Activated T-cell treated with anti-CD3 and anti-CD28 coated beads, Interleukin-2, amount 50 U/mL, for 4 hours (primary cell): Measurements from ENCODE around the gene TIAM1. TPM values are rescaled to one million over a fixed set of nuclear protein-coding genes. Genes with fewer than 3 reads are reported as not detected.

Experiments
- ATAC-seq, 2 donors: fragments of 200-7000 bp; cut with Tn5 transposase; one replicate each; pipeline ENCODE4 v1.10.0; 2021
- DNase-seq: peaks from one replicate; pipeline ENCODE4 v3.0.0-alpha.2; 2020
- H3K27me3 Mint-ChIP-seq: one replicate; pipeline ENCODE4 v1.8.0; 2021; ENCODE audit warnings: low read depth, mixed read lengths
- H3K36me3 Mint-ChIP-seq: one replicate; pipeline ENCODE4 v1.8.0; 2022; ENCODE audit warnings: mixed read lengths; ENCODE audit not compliant: insufficient read depth
- H3K4me1 Mint-ChIP-seq: one replicate; pipeline ENCODE4 v1.8.0; 2021; ENCODE audit warnings: low read depth, mixed read lengths
- H3K4me3 Mint-ChIP-seq: one replicate; pipeline ENCODE4 v1.8.0; 2021; ENCODE audit warnings: mild to moderate bottlenecking, moderate library complexity, mixed read lengths
- H3K9me3 Mint-ChIP-seq: one replicate; pipeline ENCODE4 v1.8.0; 2021; ENCODE audit warnings: mixed read lengths
- total RNA-seq, 3 donors: library from RNA; stranded (reverse); gene quantifications; one replicate each; pipeline ENCODE4 v1.2.1, GENCODE V29; 2021

The TIAM1 gene
- total RNA-seq, 3 donors from 2014 or later = 103 to 133 (median 132) TPM

- DNase-seq (no peak), ATAC-seq (no peak)
- H3K4me3 Mint-ChIP-seq = no peak overlapping the region
- peaks cover 45% of the 10 kb centered on the region for H3K4me1 Mint-ChIP-seq
- peaks cover 3% of the 10 kb centered on the region for H3K9me3 Mint-ChIP-seq
- no peaks in the 10 kb centered on the region for H3K27me3 Mint-ChIP-seq
- peaks cover 36% of the 10 kb centered on the region for H3K36me3 Mint-ChIP-seq
These were observed 9.4 kb downstream of the TIAM1 start for GRCh38 chr21:31334648-31335121.

DNA sequence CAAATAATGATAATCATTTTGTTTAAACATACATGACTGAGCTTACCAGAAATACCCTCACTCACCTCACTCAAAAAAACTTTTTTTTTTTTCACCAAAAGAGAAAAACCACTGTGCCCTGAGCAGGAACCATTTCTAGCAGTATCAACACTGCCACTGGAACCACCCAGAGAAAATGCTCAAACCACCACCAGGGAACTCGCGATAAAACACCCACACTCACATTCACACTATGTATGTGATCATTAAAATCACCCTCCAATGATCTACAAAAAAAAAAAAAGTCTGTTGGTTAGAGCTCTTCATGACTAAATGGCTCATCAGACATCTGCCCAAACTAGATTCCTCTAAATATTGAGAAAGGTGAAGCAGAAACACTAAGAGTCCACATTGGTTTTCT, 11.5 kb downstream of the TIAM1 start:
- ATAC-seq (peak; percentile 44 to 46), DNase-seq (no peak)
- peaks cover 3% of the 10 kb centered on the region for H3K9me3 Mint-ChIP-seq
- no peaks in the 10 kb centered on the region for H3K27me3 Mint-ChIP-seq
- H3K36me3 Mint-ChIP-seq = peaks cover 34% of the 10 kb centered on the region
- H3K4me3 Mint-ChIP-seq = no peak overlapping the region
- H3K4me1 Mint-ChIP-seq = peaks cover 42% of the 10 kb centered on the region

- peaks cover 28% of the 10 kb centered on the region for H3K36me3 Mint-ChIP-seq
- no peak for ATAC-seq
- no peak overlapping the region for H3K4me3 Mint-ChIP-seq
- peaks cover 47% of the 10 kb centered on the region for H3K4me1 Mint-ChIP-seq
- DNase-seq = no peak
- peaks cover 3% of the 10 kb centered on the region for H3K9me3 Mint-ChIP-seq
- no peaks in the 10 kb centered on the region for H3K27me3 Mint-ChIP-seq
These were observed 12.8 kb downstream of the TIAM1 start for GRCh38 chr21:31331231-31331630.

GRCh38 chr21:31330144-31330483, 13.9 kb downstream of the TIAM1 start:
- no peak for DNase-seq
- no peak overlapping the region for H3K4me3 Mint-ChIP-seq
- peaks cover 45% of the 10 kb centered on the region for H3K4me1 Mint-ChIP-seq
- H3K36me3 Mint-ChIP-seq = peaks cover 25% of the 10 kb centered on the region
- H3K9me3 Mint-ChIP-seq = peaks cover 3% of the 10 kb centered on the region
- no peak for ATAC-seq
- H3K27me3 Mint-ChIP-seq = peaks cover 2% of the 10 kb centered on the region

GRCh38 chr21:31329456-31330143, 14.5 kb downstream of the TIAM1 start:
- peaks cover 3% of the 10 kb centered on the region for H3K9me3 Mint-ChIP-seq
- ATAC-seq = no peak
- peaks cover 47% of the 10 kb centered on the region for H3K4me1 Mint-ChIP-seq
- DNase-seq = no peak
- H3K36me3 Mint-ChIP-seq = peaks cover 25% of the 10 kb centered on the region
- peaks cover 2% of the 10 kb centered on the region for H3K27me3 Mint-ChIP-seq
- H3K4me3 Mint-ChIP-seq = no peak overlapping the region

DNA sequence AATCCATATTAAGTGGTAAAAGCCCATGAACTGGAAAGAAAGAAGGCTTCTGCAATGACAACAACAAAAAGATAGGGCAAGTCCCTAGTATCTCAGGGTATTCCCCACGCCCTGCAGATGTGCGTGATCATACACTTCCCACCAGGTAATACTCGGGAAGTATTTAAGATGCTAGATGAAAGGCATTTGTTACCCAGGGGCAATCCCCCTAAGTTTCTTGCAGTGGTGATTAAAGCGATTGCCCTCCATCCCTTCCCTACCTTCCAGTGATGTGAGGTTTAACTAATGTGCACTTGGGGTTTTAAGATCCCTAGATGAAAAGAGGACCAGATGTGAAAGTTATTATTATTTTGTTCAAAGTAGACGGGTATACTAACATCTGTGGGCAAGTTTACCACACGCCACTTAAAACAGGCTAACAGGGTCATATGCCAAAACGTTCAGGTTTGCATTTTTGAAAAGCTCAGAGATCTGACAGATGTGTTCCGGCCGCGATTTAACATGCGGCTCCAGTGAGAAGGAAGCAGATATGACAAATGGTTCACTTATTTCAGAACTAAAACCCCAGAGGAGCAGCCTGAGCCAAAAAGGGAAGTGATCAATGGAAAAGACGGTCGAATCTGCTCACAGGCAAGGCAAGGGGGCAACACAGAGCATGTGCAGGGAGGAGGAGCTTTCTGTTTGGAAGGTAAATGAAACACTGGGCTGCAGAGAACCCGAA, 17.4 kb downstream of the TIAM1 start:
- H3K36me3 Mint-ChIP-seq = peaks cover 23% of the 10 kb centered on the region
- H3K27me3 Mint-ChIP-seq = peaks cover 2% of the 10 kb centered on the region
- peak; percentile 84 to 86 for ATAC-seq
- H3K4me1 Mint-ChIP-seq = peaks cover 28% of the 10 kb centered on the region
- peaks cover 3% of the 10 kb centered on the region for H3K9me3 Mint-ChIP-seq
- peak overlapping the region; percentile 67 for H3K4me3 Mint-ChIP-seq
- DNase-seq = peak; percentile 27

- ATAC-seq (no peak), DNase-seq (no peak)
- Mint-ChIP-seq H3K4me1 (peaks cover 8% of the 10 kb centered on the region), H3K27me3 (no peaks in the 10 kb centered on the region), H3K4me3 (no peak overlapping the region), H3K9me3 (no peaks in the 10 kb centered on the region), H3K36me3 (peaks cover 7% of the 10 kb centered on the region)
These were observed 25.1 kb downstream of the TIAM1 start for GRCh38 chr21:31318971-31319370.

DNA sequence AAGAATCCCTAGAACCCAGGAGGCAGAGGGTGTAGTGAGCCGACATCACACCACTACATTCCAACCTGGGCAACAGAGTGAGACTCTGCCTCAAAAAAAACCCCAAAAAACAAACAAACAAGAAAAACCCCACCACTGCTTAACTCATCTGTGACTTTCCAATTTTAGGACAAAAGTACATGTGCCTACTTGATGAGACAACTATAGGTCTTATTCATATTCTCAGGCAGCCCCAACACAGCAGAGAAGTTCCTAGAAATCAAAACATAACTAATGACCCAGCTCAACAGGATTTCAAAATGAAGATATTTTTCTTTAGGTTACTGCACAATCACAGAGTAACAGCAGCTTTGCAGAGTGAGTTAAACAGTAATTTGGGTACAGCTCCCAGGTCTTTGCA, 26.4 kb downstream of the TIAM1 start:
- no peaks in the 10 kb centered on the region for H3K27me3 Mint-ChIP-seq
- no peak for DNase-seq
- peaks cover 5% of the 10 kb centered on the region for H3K36me3 Mint-ChIP-seq
- H3K4me3 Mint-ChIP-seq = no peak overlapping the region
- ATAC-seq = peak in 1 of 2 donors; percentile 48
- peaks cover 8% of the 10 kb centered on the region for H3K4me1 Mint-ChIP-seq
- H3K9me3 Mint-ChIP-seq = no peaks in the 10 kb centered on the region

DNA sequence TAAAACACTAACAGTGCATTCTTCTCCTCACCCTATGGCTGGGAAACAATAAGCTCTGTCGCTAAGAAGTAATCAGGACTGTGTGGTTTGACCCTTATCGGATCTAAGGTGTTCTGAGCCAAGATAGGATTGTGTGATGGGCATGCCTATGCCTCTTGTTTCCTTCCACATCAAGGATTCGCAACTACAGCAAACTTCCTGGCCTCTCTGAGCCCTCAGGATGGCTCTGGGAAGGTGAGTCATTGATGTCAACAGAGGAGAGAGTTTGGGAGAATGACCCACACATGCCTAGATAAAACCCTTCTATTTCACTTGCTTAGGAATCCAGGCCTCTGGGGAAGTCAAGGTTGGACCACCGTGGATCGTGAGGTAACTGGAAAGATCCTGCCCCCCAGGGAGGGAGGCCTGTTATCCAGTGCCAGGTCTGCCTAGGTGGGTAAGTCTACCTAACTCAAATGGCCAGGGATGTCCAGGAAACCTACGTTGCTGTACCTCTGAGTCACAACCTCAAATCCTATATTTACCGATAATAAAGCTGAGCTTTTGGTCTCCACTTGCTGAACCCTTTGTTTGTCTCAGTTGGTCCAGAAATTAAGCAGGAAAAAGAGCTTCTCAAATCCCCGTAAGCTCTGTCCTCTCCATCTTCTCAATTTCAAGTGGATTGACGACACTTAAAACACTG, 27.4 kb downstream of the TIAM1 start:
- DNase-seq (no peak), ATAC-seq (no peak)
- Mint-ChIP-seq H3K4me1 (peaks cover 8% of the 10 kb centered on the region), H3K27me3 (no peaks in the 10 kb centered on the region), H3K4me3 (no peak overlapping the region), H3K9me3 (no peaks in the 10 kb centered on the region), H3K36me3 (peaks cover 7% of the 10 kb centered on the region)

DNA sequence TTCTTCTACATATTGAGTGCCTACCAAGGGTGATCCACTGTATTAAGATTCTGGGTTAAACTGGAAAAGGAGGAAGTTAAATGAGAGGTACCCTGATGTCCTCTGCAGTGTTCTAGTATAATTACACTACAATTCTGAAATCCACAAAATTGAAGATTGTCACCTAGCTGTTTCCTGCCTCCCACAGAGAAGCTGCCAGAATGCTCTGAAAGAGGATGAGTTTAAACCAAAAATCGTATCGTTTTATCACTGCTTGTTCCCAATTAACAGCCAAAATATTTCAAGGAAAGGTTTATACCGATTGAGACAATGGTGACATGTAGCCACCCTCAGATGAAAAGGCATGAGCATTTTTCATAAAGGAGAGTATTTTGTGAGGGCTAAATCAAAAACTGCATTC, 28.0 kb downstream of the TIAM1 start:
- Mint-ChIP-seq H3K4me3 (no peak overlapping the region), H3K4me1 (peaks cover 8% of the 10 kb centered on the region)
- no peak for ATAC-seq

DNA sequence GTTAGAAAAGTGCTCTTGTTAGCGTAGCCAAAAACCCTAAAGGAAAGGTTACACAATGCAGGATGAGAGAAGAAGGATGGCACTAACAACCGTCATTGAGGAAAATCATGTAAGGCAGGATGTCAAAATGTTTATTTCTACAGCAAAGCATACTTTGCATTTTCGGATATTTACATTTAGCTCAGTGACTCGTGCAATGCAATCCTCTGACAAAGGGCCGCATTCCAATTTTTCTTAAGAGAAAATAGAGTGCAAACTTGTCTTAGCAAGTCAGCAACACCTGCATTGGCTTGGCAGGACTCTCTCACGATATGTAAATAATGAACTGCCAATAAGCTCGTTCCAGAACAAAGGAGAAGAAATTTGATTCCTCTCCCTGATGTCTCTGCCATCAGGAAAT, 33.3 kb downstream of the TIAM1 start:
- DNase-seq (no peak), ATAC-seq (no peak)
- Mint-ChIP-seq H3K9me3 (no peaks in the 10 kb centered on the region), H3K36me3 (peaks cover 5% of the 10 kb centered on the region), H3K4me3 (no peak overlapping the region), H3K4me1 (no peaks in the 10 kb centered on the region), H3K27me3 (no peaks in the 10 kb centered on the region)

More for the DNA sequence above, 28.0 kb downstream of the TIAM1 start:
- Mint-ChIP-seq H3K36me3 (peaks cover 7% of the 10 kb centered on the region), H3K27me3 (no peaks in the 10 kb centered on the region), H3K9me3 (no peaks in the 10 kb centered on the region)
- no peak for DNase-seq

DNA sequence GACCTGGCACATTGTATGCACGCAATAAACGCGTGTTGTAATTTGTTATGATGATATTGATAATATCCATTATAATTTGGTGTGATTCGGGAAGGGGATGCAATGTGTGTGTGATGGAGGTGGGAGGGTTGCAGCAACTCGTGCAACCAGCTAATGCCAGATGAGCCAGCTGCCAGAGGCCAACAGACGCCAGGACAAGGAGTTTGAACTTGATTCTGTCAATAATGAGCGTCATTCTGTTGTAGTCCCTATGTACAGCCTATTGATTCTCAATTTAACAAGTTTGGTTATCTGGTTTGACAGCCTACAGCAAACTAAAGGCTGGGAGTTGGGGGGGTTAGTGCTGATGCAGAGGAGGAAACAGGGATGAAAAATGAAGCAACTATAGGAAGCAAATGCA, 35.5 kb downstream of the TIAM1 start:
- no peak overlapping the region for H3K4me3 Mint-ChIP-seq
- peaks cover 5% of the 10 kb centered on the region for H3K36me3 Mint-ChIP-seq
- no peaks in the 10 kb centered on the region for H3K4me1 Mint-ChIP-seq
- DNase-seq (no peak), ATAC-seq (no peak)
- H3K9me3 Mint-ChIP-seq = no peaks in the 10 kb centered on the region
- H3K27me3 Mint-ChIP-seq = no peaks in the 10 kb centered on the region

DNA sequence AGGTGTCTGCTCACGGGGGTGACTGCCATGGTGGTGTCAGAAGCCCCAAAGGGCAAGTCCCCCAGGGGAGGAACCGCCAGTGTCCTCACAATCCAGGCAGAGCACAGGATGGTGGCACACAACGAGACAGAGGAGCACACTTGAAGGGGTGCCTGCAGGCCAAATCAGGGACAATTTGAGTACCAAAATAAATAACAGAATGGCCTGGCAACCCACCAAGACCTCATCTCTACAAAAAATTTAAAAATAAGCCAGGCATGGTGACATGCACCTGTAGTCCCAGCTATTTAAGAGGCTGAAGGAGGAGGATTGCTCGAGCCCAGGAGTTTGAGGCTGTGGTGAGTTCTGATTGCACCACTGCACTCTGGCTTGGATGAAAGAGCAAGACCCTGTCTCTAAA, 38.2 kb downstream of the TIAM1 start:
- DNase-seq (no peak), ATAC-seq (no peak)
- no peaks in the 10 kb centered on the region for H3K9me3 Mint-ChIP-seq
- peaks cover 3% of the 10 kb centered on the region for H3K4me1 Mint-ChIP-seq
- H3K27me3 Mint-ChIP-seq = no peaks in the 10 kb centered on the region
- no peak overlapping the region for H3K4me3 Mint-ChIP-seq
- peaks cover 2% of the 10 kb centered on the region for H3K36me3 Mint-ChIP-seq

GRCh38 chr21:31299291-31300147, 44.5 kb downstream of the TIAM1 start:
- ATAC-seq = no peak
- no peaks in the 10 kb centered on the region for H3K27me3 Mint-ChIP-seq
- no peak for DNase-seq
- peaks cover 8% of the 10 kb centered on the region for H3K36me3 Mint-ChIP-seq
- no peak overlapping the region for H3K4me3 Mint-ChIP-seq
- no peaks in the 10 kb centered on the region for H3K9me3 Mint-ChIP-seq
- peaks cover 19% of the 10 kb centered on the region for H3K4me1 Mint-ChIP-seq
